Loucy (cell line): ENCODE measurements around the gene CADM1.

Source experiments
- H2AFZ ChIP-seq: fragments of 200-600 bp; sonication (generic); 2 replicates; pipeline ENCODE4 v1.6.0; 2016; ENCODE audit warnings: antibody characterized with exemption, mild to moderate bottlenecking, low read length, moderate library complexity
- H3F3A ChIP-seq: fragments of 200-600 bp; 2 replicates; pipeline ENCODE4 v1.6.0; 2016; ENCODE audit warnings: antibody characterized with exemption, low read depth, mild to moderate bottlenecking
- H3K27me3 ChIP-seq: fragments of 200-600 bp; sonication (generic); 2 replicates; pipeline ENCODE4 v1.6.1; 2014; ENCODE audit warnings: low read length, mild to moderate bottlenecking; ENCODE audit not compliant: insufficient read depth, poor library complexity, severe bottlenecking
- H3K36me3 ChIP-seq: fragments of 200-600 bp; sonication (generic); 2 replicates; pipeline ENCODE4 v1.6.1; 2016; ENCODE audit warnings: low read length; ENCODE audit not compliant: insufficient read depth
- H3K4me1 ChIP-seq: fragments of 200-600 bp; sonication (generic); 2 replicates; pipeline ENCODE4 v1.5.1; 2014; ENCODE audit warnings: low read length, mild to moderate bottlenecking; ENCODE audit not compliant: insufficient read depth, poor library complexity, severe bottlenecking
- H3K4me2 ChIP-seq: fragments of 200-600 bp; sonication (generic); 2 replicates; pipeline ENCODE4 v1.6.0; 2014; ENCODE audit warnings: antibody characterized with exemption, low read length, low read depth, mild to moderate bottlenecking; ENCODE audit not compliant: poor library complexity, severe bottlenecking
- H3K4me3 ChIP-seq: fragments of 200-600 bp; sonication (generic); 2 replicates; pipeline ENCODE4 v1.5.1; 2014; ENCODE audit warnings: low read length, mild to moderate bottlenecking, mixed read lengths; ENCODE audit not compliant: poor library complexity, severe bottlenecking
- H3K79me2 ChIP-seq: fragments of 200-600 bp; sonication (generic); 2 replicates; pipeline ENCODE4 v1.6.1; 2014; ENCODE audit warnings: low read length; ENCODE audit not compliant: insufficient read depth
- H3K9ac ChIP-seq: fragments of 200-600 bp; sonication (generic); 2 replicates; pipeline ENCODE4 v1.6.0; 2014; ENCODE audit warnings: mild to moderate bottlenecking, low read depth, low read length, moderate library complexity; ENCODE audit not compliant: poor library complexity, severe bottlenecking
- H3K9me2 ChIP-seq: fragments of 200-600 bp; sonication (generic); replicated peaks from 2 replicates; pipeline ENCODE4 v1.6.1; 2016; ENCODE audit warnings: low read depth, low read length, mixed read lengths
- H3K9me3 ChIP-seq: fragments of 200-600 bp; sonication (generic); 2 replicates; pipeline ENCODE4 v1.6.1; 2014; ENCODE audit warnings: mild to moderate bottlenecking, antibody characterized with exemption, low read length, low read depth; ENCODE audit not compliant: insufficient read depth
- H4K20me1 ChIP-seq: fragments of 200-600 bp; sonication (generic); 2 replicates; pipeline ENCODE4 v1.6.0; 2014; ENCODE audit warnings: antibody characterized with exemption, low read length, mild to moderate bottlenecking; ENCODE audit not compliant: insufficient read depth, poor library complexity, severe bottlenecking
- EZH2phosphoT487 ChIP-seq: fragments of 200-600 bp; IDR thresholded peaks from 2 replicates; pipeline ENCODE4 v1.6.1; 2018; ENCODE audit warnings: antibody characterized with exemption, mild to moderate bottlenecking, moderate library complexity, borderline replicate concordance
- TF ChIP-seq, protein P1 (sequence below): fragments of 200-600 bp; sonication (generic); conservative IDR thresholded peaks from 2 replicates; pipeline ENCODE4 v1.5.1; 2014; ENCODE audit warnings: mild to moderate bottlenecking, antibody characterized with exemption, low read length

The CADM1 gene

DNA sequence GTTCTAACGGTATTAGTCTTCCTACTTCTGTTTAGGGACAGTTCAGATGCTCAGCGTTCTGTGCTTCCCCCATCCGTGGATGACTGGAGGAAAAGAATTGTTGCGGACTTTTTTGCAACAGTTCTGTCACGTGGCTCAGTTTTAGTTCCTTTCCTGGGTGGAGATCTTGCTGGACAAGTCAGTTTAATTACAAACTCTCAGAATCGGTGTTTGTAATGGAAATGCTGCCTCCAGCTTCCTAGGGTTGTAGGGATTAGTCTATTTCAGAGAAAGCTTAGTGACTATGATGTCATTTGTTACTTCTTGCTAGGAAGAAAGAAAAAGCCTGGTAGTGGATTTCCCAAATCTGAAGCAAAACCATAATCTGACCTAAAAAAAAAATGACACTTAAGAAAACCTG lies 320.4 kb downstream of the CADM1 start:
- Histone ChIP-seq H3K9me3 (no peaks in the 10 kb centered on the region), H3K9me2 (no peaks in the 10 kb centered on the region), H3K4me2 (no peak overlapping the region), H2AFZ (no peak overlapping the region), H4K20me1 (no peaks in the 10 kb centered on the region), H3K36me3 (no peaks in the 10 kb centered on the region), H3K4me3 (no peak overlapping the region), H3K79me2 (no peaks in the 10 kb centered on the region), H3K27me3 (no peaks in the 10 kb centered on the region), H3F3A (no peaks in the 10 kb centered on the region), H3K9ac (no peak overlapping the region), H3K4me1 (no peaks in the 10 kb centered on the region)
- TF ChIP-seq, protein P1, sequence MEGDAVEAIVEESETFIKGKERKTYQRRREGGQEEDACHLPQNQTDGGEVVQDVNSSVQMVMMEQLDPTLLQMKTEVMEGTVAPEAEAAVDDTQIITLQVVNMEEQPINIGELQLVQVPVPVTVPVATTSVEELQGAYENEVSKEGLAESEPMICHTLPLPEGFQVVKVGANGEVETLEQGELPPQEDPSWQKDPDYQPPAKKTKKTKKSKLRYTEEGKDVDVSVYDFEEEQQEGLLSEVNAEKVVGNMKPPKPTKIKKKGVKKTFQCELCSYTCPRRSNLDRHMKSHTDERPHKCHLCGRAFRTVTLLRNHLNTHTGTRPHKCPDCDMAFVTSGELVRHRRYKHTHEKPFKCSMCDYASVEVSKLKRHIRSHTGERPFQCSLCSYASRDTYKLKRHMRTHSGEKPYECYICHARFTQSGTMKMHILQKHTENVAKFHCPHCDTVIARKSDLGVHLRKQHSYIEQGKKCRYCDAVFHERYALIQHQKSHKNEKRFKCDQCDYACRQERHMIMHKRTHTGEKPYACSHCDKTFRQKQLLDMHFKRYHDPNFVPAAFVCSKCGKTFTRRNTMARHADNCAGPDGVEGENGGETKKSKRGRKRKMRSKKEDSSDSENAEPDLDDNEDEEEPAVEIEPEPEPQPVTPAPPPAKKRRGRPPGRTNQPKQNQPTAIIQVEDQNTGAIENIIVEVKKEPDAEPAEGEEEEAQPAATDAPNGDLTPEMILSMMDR, result no peak
- TF ChIP-seq EZH2phosphoT487, result no peak

DNA sequence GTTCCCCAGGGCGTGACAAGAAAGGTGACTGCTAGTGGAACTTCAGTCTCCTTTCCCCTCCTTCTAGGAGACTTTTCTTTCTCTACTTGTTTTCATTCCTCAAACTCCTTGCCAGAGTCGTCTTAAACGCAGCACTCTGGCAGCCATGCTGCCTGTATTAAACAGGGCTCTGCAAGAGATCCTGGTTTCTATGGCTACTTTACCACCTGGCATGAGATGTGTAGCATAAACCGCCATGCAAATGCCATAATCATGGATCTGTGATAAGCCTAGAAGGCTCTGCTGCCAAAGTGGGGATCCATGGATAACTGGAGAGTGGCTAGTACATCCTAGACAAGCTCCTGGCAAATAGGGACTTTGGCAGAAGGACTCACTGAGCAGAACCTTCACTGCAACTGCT lies 321.1 kb downstream of the CADM1 start:
- no peak overlapping the region for H3K9ac ChIP-seq

DNA sequence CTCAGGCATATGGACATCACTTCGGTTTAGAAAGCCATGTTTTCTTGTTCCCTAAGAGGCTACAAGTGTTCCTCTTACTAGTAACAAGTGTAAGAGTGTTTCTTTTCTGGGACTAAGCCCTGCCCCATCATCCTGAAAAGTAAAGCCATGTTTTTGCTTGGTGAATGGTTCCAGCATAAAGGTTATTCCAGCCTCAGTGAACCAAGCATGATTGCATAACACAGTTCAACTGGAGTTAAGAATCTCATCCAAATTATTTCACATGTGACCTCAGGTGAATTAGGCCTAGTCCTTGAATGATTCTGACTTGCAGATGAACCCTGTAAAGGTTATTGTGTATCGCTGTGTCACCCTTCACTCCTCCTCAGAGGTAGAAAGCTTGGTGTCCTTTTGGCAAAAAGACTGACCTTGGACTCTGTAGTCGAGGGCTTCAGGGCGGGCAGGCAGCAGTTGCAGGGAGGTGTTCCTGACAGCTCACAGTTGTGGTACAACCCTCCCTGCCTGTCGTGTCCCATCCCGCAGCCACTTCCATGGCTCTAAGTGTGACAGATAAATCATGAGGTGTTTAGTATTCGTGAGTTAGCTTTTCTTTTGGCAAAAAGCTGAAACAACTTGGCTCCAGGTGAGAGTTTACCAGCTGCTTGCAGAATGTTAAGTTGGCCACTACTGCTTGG lies 321.8 kb downstream of the CADM1 start:
- H3K27me3 ChIP-seq, result no peaks in the 10 kb centered on the region
- H3K9me2 ChIP-seq, result no peaks in the 10 kb centered on the region
- no peak overlapping the region for H2AFZ ChIP-seq
- no peaks in the 10 kb centered on the region for H3F3A ChIP-seq
- H3K9ac ChIP-seq, result no peak overlapping the region
- no peaks in the 10 kb centered on the region for H3K79me2 ChIP-seq
- H3K4me1 ChIP-seq, result no peaks in the 10 kb centered on the region
- H4K20me1 ChIP-seq, result no peaks in the 10 kb centered on the region
- no peaks in the 10 kb centered on the region for H3K36me3 ChIP-seq
- TF ChIP-seq, protein P1, result no peak
- TF ChIP-seq EZH2phosphoT487, result no peak
- no peak overlapping the region for H3K4me3 ChIP-seq
- H3K9me3 ChIP-seq, result no peaks in the 10 kb centered on the region
- no peak overlapping the region for H3K4me2 ChIP-seq

More for the DNA sequence above, 321.1 kb downstream of the CADM1 start:
- Histone ChIP-seq H3K36me3 (no peaks in the 10 kb centered on the region), H3K4me2 (no peak overlapping the region), H3K4me3 (no peak overlapping the region), H4K20me1 (no peaks in the 10 kb centered on the region), H3F3A (no peaks in the 10 kb centered on the region), H3K4me1 (no peaks in the 10 kb centered on the region), H3K79me2 (no peaks in the 10 kb centered on the region), H3K9me2 (no peaks in the 10 kb centered on the region), H3K27me3 (no peaks in the 10 kb centered on the region), H2AFZ (no peak overlapping the region), H3K9me3 (no peaks in the 10 kb centered on the region)
- TF ChIP-seq, protein P1, result no peak
- no peak for TF ChIP-seq EZH2phosphoT487
